HK-2 (cell line): ENCODE results near the gene CASP7.
"Not testable (repeated sequence)": the region's sequence is repeated elsewhere in the genome, so short reads cannot be mapped to it uniquely, and the experiment has no call there.

Source experiments
- DNase-seq: peaks from one replicate; pipeline ENCODE4 v3.0.0-alpha.2; 2018; ENCODE audit not compliant: unreplicated experiment

CASP7 gene

GRCh38 chr10:113679463-113680189, at the start of gene CASP7:
CASP7 (plus strand) TSS chr10:113679912; CDS start chr10:113697494, 17,582 bp downstream.
- peak; percentile 89 for DNase-seq

- DNase-seq, result no peak
These were observed 48.7 kb upstream of the CASP7 start for GRCh38 chr10:113630929-113631533.

- no peak for DNase-seq
These were observed 47.9 kb upstream of the CASP7 start for GRCh38 chr10:113631684-113632367.

GRCh38 chr10:113639966-113640365, 39.7 kb upstream of the CASP7 start:
- no peak for DNase-seq

GRCh38 chr10:113641702-113642101, 38.0 kb upstream of the CASP7 start:
- no peak for DNase-seq

- no peak for DNase-seq
These were observed 36.5 kb upstream of the CASP7 start for GRCh38 chr10:113643183-113643582.

GRCh38 chr10:113644185-113645120, 35.3 kb upstream of the CASP7 start:
- DNase-seq, result no peak

- no peak for DNase-seq
These were observed 33.1 kb upstream of the CASP7 start for GRCh38 chr10:113646336-113647201.

GRCh38 chr10:113647812-113648211, 31.9 kb upstream of the CASP7 start:
- no peak for DNase-seq

- no peak for DNase-seq
These were observed 31.2 kb upstream of the CASP7 start for GRCh38 chr10:113648478-113648877.

GRCh38 chr10:113650172-113650571, 29.5 kb upstream of the CASP7 start:
- DNase-seq, result no peak

GRCh38 chr10:113651021-113651420, 28.7 kb upstream of the CASP7 start:
- no peak for DNase-seq

- DNase-seq, result no peak
These were observed 27.8 kb upstream of the CASP7 start for GRCh38 chr10:113651898-113652297.

- not testable (repeated sequence) for DNase-seq
These were observed 27.3 kb upstream of the CASP7 start for GRCh38 chr10:113652456-113652855.

GRCh38 chr10:113656896-113657295, 22.8 kb upstream of the CASP7 start:
- DNase-seq, result no peak

- no peak for DNase-seq
These were observed 22.2 kb upstream of the CASP7 start for GRCh38 chr10:113657544-113657943.

- DNase-seq, result no peak
These were observed 18.4 kb upstream of the CASP7 start for GRCh38 chr10:113661332-113661731.

- no peak for DNase-seq
These were observed 16.6 kb upstream of the CASP7 start for GRCh38 chr10:113663142-113663541.

- DNase-seq, result no peak
These were observed 15.8 kb upstream of the CASP7 start, which contains the start of gene NRAP for GRCh38 chr10:113663908-113664307. NRAP (minus strand) TSS chr10:113664041; CDS start chr10:113663882, 159 bp downstream.

GRCh38 chr10:113665352-113665751, 14.4 kb upstream of the CASP7 start:
- DNase-seq, result no peak
